ENCODE data around the gene UNC5B. TPM values are rescaled to one million over a fixed set of nuclear protein-coding genes. Genes with fewer than 3 reads are reported as not detected.

Gene UNC5B
- total RNA-seq, 4 donors from 2014 or later = 4.2 to 17.6 (median 8.0) TPM

- H3K4me3 ChIP-seq (ENCODE audit: low read depth, poor library complexity, severe bottlenecking) = no peak overlapping the region
- no peak for DNase-seq (ENCODE audit: low spot score in 2 of 2)
- intact Hi-C loops (cut with DNase I; ENCODE audit: low total_unique reads) = no loop called here
- WGBS, 2 donors = 95 to 100% methylated on average over 1 of the region's 1 CpG
- TF ChIP-seq POLR2A (IDR thresholded peaks at IDR 0.05) = no peak
- TF ChIP-seq CTCF (IDR thresholded peaks at IDR 0.05) = no peak
These were observed 10.1 kb upstream of the UNC5B start for GRCh38 chr10:71202314-71202713.

DNA sequence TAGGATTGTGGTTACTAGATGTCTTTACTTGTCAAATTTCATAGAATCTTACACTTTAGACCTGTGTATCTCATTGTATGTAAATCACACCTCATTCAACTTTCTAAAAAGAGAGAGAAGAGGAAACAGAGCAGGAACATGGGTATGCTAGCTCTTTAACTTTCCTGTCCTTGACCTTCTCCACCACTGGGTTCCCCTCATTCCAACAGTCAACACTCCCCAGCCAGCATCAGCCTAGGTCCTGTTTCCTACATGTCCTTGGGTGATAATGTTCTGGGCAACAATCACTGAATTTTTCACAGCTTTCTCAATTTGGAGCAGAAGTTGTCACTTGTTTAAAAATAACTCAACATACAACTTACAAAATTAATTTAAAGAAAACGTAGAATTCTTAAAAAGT lies 9.2 kb upstream of the UNC5B start:
- H3K4me3 ChIP-seq (ENCODE audit: low read depth, poor library complexity, severe bottlenecking) = no peak overlapping the region
- intact Hi-C loops (cut with DNase I; ENCODE audit: low total_unique reads) = no loop called here
- no peak for DNase-seq (ENCODE audit: low spot score in 2 of 2)
- 90 to 91% methylated on average over 1 of the region's 1 CpG for WGBS, 2 donors
- TF ChIP-seq CTCF (IDR thresholded peaks at IDR 0.05) (no peak), POLR2A (IDR thresholded peaks at IDR 0.05) (no peak)

DNA sequence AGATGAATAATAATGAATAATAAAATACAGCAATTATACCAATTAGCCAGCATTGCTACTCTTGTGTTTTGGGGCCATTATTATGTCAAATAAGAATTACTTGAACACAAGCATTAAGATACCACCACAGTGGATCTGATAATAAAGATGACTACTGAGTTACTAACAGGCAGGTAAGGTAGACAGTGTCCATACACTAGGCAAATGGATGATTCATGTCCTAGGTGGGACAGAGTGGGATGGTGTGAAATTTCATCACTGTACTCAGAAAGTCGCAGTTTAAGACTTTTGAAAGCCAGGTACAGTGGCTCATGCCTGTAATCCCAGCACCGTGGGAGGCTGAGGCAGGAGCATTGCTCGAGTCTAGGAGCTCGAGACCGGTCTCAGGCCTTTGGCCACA lies 8.7 kb upstream of the UNC5B start:
- intact Hi-C loops (cut with DNase I; ENCODE audit: low total_unique reads) = no loop called here
- WGBS, 2 donors = 90 to 94% methylated on average over 5 of the region's 5 CpGs
- H3K4me3 ChIP-seq (ENCODE audit: low read depth, poor library complexity, severe bottlenecking) = no peak overlapping the region
- DNase-seq (ENCODE audit: low spot score in 2 of 2) = peak in 1 of 2 donors; percentile 13
- TF ChIP-seq CTCF (IDR thresholded peaks at IDR 0.05) (no peak), POLR2A (IDR thresholded peaks at IDR 0.05) (no peak)

DNA sequence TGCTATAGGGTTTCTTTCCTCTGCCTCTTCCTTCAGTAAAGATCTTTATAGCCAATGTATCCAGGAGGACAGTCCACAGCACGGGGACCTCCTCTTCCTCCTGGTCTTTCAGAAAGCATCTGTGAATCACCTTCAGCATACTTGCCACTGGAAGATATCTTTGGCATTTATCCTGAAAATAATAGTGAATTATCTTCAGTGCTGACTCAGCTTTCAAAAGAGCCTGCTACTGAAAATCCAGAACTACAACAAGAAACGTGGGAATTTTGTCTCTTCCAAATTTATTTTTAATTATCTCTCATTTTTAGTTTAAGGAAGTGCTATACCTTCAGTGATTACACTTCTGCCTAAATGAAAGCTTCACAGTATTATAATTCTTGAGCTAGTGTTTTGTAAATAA lies 7.6 kb upstream of the UNC5B start:
- H3K4me3 ChIP-seq (ENCODE audit: low read depth, poor library complexity, severe bottlenecking) = no peak overlapping the region
- 31 to 33% methylated on average over 2 of the region's 2 CpGs for WGBS, 2 donors
- no peak for DNase-seq (ENCODE audit: low spot score in 2 of 2)
- no peak for TF ChIP-seq CTCF (IDR thresholded peaks at IDR 0.05)
- TF ChIP-seq POLR2A (IDR thresholded peaks at IDR 0.05) = no peak
- intact Hi-C loops (cut with DNase I; ENCODE audit: low total_unique reads) = loop anchor here (5.0 kb wide), 1 partner anchor 277 kb away; no protein-coding TSS in a partner anchor

DNA sequence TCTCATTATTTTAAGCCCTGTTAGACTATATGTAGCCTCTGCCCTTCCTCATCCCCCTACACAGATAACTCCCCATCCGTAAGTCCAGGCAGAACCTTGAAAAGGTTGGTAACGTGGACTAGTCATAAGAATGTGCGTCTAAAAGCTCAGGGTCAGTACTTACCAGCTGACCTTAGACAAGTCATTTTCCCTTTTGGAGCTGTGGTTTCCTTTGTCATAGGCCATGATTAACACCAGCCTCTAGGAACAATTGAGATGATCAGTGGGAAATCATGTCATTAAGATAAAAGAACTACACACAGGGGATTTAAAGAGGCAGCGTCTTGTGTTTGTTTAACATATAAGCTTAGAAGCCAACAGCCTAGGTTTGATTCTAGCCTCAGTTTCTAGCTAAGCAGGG lies 6.9 kb upstream of the UNC5B start:
- DNase-seq (ENCODE audit: low spot score in 2 of 2) = no peak
- 88 to 90% methylated on average over 4 of the region's 4 CpGs for WGBS, 2 donors
- no peak overlapping the region for H3K4me3 ChIP-seq (ENCODE audit: low read depth, poor library complexity, severe bottlenecking)
- TF ChIP-seq CTCF (IDR thresholded peaks at IDR 0.05) = no peak
- TF ChIP-seq POLR2A (IDR thresholded peaks at IDR 0.05) = no peak
- intact Hi-C loops (cut with DNase I; ENCODE audit: low total_unique reads) = loop anchor here (5.0 kb wide), 1 partner anchor 278 kb away; no protein-coding TSS in a partner anchor

GRCh38 chr10:71206911-71207310 lies 5.5 kb upstream of the UNC5B start:
- WGBS, 2 donors = 61 to 93% methylated on average over 1 of the region's 1 CpG
- DNase-seq (ENCODE audit: low spot score in 2 of 2) = peak in 1 of 2 donors; percentile 70
- H3K4me3 ChIP-seq (ENCODE audit: low read depth, poor library complexity, severe bottlenecking) = no peak overlapping the region
- intact Hi-C loops (cut with DNase I; ENCODE audit: low total_unique reads) = loop anchor here (5.0 kb wide), 1 partner anchor 280 kb away; no protein-coding TSS in a partner anchor
- TF ChIP-seq POLR2A (IDR thresholded peaks at IDR 0.05) (no peak), CTCF (IDR thresholded peaks at IDR 0.05) (no peak)
